ENCODE results near the gene CD22.

The CD22 gene

GRCh38 chr19:35383536-35383935 is 54.5 kb downstream of the CD22 start:
- Histone ChIP-seq H3K27me3 (ENCODE audit: insufficient read depth, low read length) (no peaks in the 10 kb centered on the region), H3K18ac (ENCODE audit: low read length) (no peak overlapping the region), H2BK12ac (ENCODE audit: low read length) (no peak overlapping the region), H3K23ac (ENCODE audit: low read length) (no peak overlapping the region), H3K4me3 (ENCODE audit: low read depth, low read length) (no peak overlapping the region), H4K8ac (ENCODE audit: low read depth, low read length) (no peak overlapping the region), H2AFZ (ENCODE audit: insufficient read depth, low read length, poor library complexity) (no peak overlapping the region), H2BK5ac (ENCODE audit: low read depth, low read length, poor library complexity) (no peak overlapping the region), H3K14ac (ENCODE audit: low read length) (no peak overlapping the region), H3K36me3 (ENCODE audit: control insufficient read depth in 1 of 2, insufficient read depth in 2 of 2, low read length in 2 of 2) (no peaks in the 10 kb centered on the region), H3K27ac (ENCODE audit: low read depth, low read length) (no peak overlapping the region), H3K4me1 (ENCODE audit: control insufficient read depth in 1 of 2, insufficient read depth in 2 of 2, low read length in 2 of 2) (no peaks in the 10 kb centered on the region), H2BK120ac (ENCODE audit: insufficient read depth, low read length, poor library complexity) (no peak overlapping the region), H3K79me1 (ENCODE audit: low read length) (no peaks in the 10 kb centered on the region), H3K9me3 (ENCODE audit: insufficient read depth, low read depth, low read length) (peaks cover 12% of the 10 kb centered on the region), H3K9ac (ENCODE audit: low read length) (no peak overlapping the region), H3K4me2 (ENCODE audit: low read length) (no peak overlapping the region), H3K79me2 (ENCODE audit: control insufficient read depth, insufficient read depth, low read length, poor library complexity) (no peaks in the 10 kb centered on the region), H4K91ac (ENCODE audit: low read depth, low read length) (no peak overlapping the region), H4K12ac (ENCODE audit: low read depth, low read length) (no peak overlapping the region), H2AK5ac (ENCODE audit: low read length) (no peak overlapping the region), H3K4ac (ENCODE audit: low read depth, low read length) (no peak overlapping the region)
- WGBS (ENCODE audit: extremely low coverage, insufficient coverage, insufficient read length) = no CpG with 5 or more reads among the region's 2 CpGs
- DNase-seq = peak in 1 of 2 donors; percentile 41

DNA sequence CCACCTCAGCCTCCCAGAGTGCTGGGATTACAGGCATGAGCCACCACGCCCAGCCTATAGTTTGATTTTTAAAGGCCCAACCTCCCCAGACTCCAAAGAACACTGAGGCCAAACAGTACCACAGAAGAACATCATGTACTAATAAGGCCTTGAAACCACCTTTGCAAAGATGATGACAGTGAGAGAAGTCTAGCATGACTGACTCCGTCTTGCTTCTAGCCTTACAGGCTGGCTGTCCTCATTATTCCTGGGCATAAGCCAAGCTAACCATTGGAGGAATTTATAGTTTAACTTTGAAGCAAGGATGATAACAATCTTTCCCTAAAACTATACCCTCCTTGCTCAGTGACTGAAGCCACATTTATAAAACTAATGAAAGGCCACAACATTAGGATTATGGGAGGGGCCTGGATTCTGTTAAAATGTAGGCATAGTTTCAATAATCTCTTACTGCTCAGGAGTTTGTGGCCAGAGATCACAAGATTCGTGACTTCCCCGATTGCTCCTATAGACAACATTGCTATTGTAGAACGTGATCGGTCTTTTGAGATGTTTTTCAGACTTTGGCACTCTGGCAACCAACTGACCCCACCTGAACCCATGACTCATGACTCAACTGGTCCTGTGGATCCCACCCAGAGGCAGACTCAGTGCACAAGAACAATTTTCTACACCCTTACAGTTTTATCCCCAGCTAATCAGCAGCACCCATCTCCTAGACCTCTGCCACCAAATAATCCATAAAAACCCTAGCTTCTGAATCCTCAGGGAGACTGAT is 59.5 kb downstream of the CD22 start:
- Histone ChIP-seq H4K8ac (ENCODE audit: low read depth, low read length) (no peak overlapping the region), H3K27ac (ENCODE audit: low read depth, low read length) (no peak overlapping the region), H3K36me3 (ENCODE audit: control insufficient read depth in 1 of 2, insufficient read depth in 2 of 2, low read length in 2 of 2) (no peaks in the 10 kb centered on the region), H2AK5ac (ENCODE audit: low read length) (no peak overlapping the region), H4K91ac (ENCODE audit: low read depth, low read length) (no peak overlapping the region), H3K18ac (ENCODE audit: low read length) (no peak overlapping the region), H2BK5ac (ENCODE audit: low read depth, low read length, poor library complexity) (no peak overlapping the region), H3K9ac (ENCODE audit: low read length) (no peak overlapping the region), H3K4me3 (ENCODE audit: low read depth, low read length) (no peak overlapping the region), H3K14ac (ENCODE audit: low read length) (no peak overlapping the region), H4K12ac (ENCODE audit: low read depth, low read length) (no peak overlapping the region), H3K4ac (ENCODE audit: low read depth, low read length) (no peak overlapping the region), H2AFZ (ENCODE audit: insufficient read depth, low read length, poor library complexity) (no peak overlapping the region), H2BK120ac (ENCODE audit: insufficient read depth, low read length, poor library complexity) (no peak overlapping the region), H3K79me2 (ENCODE audit: control insufficient read depth, insufficient read depth, low read length, poor library complexity) (no peaks in the 10 kb centered on the region), H3K9me3 (ENCODE audit: insufficient read depth, low read depth, low read length) (peaks cover 10% of the 10 kb centered on the region), H3K4me1 (ENCODE audit: control insufficient read depth in 1 of 2, insufficient read depth in 2 of 2, low read length in 2 of 2) (no peaks in the 10 kb centered on the region), H3K4me2 (ENCODE audit: low read length) (no peak overlapping the region), H2BK12ac (ENCODE audit: low read length) (no peak overlapping the region), H3K27me3 (ENCODE audit: insufficient read depth, low read length) (no peaks in the 10 kb centered on the region), H3K79me1 (ENCODE audit: low read length) (no peaks in the 10 kb centered on the region), H3K23ac (ENCODE audit: low read length) (no peak overlapping the region)
- no CpG with 5 or more reads among the region's 6 CpGs for WGBS (ENCODE audit: extremely low coverage, insufficient coverage, insufficient read length)
- no peak for DNase-seq

- Histone ChIP-seq H3K23ac (ENCODE audit: low read length) (no peak overlapping the region), H3K79me2 (ENCODE audit: control insufficient read depth, insufficient read depth, low read length, poor library complexity) (no peaks in the 10 kb centered on the region), H3K9me3 (ENCODE audit: insufficient read depth, low read depth, low read length) (peaks cover 8% of the 10 kb centered on the region), H3K27ac (ENCODE audit: low read depth, low read length) (no peak overlapping the region), H2BK5ac (ENCODE audit: low read depth, low read length, poor library complexity) (no peak overlapping the region), H3K4ac (ENCODE audit: low read depth, low read length) (no peak overlapping the region), H2BK120ac (ENCODE audit: insufficient read depth, low read length, poor library complexity) (no peak overlapping the region), H2AFZ (ENCODE audit: insufficient read depth, low read length, poor library complexity) (no peak overlapping the region), H3K27me3 (ENCODE audit: insufficient read depth, low read length) (no peaks in the 10 kb centered on the region), H4K8ac (ENCODE audit: low read depth, low read length) (no peak overlapping the region), H2AK5ac (ENCODE audit: low read length) (no peak overlapping the region), H2BK12ac (ENCODE audit: low read length) (no peak overlapping the region), H4K91ac (ENCODE audit: low read depth, low read length) (no peak overlapping the region), H3K4me2 (ENCODE audit: low read length) (no peak overlapping the region), H3K4me1 (ENCODE audit: control insufficient read depth in 1 of 2, insufficient read depth in 2 of 2, low read length in 2 of 2) (no peaks in the 10 kb centered on the region), H4K12ac (ENCODE audit: low read depth, low read length) (no peak overlapping the region), H3K18ac (ENCODE audit: low read length) (no peak overlapping the region), H3K14ac (ENCODE audit: low read length) (no peak overlapping the region), H3K79me1 (ENCODE audit: low read length) (no peaks in the 10 kb centered on the region), H3K9ac (ENCODE audit: low read length) (no peak overlapping the region), H3K4me3 (ENCODE audit: low read depth, low read length) (no peak overlapping the region), H3K36me3 (ENCODE audit: control insufficient read depth in 1 of 2, insufficient read depth in 2 of 2, low read length in 2 of 2) (no peaks in the 10 kb centered on the region)
- WGBS (ENCODE audit: extremely low coverage, insufficient coverage, insufficient read length) = no CpG with 5 or more reads among the region's 6 CpGs
- DNase-seq = no peak
These were observed 60.3 kb downstream of the CD22 start for GRCh38 chr19:35389192-35389861.

DNA sequence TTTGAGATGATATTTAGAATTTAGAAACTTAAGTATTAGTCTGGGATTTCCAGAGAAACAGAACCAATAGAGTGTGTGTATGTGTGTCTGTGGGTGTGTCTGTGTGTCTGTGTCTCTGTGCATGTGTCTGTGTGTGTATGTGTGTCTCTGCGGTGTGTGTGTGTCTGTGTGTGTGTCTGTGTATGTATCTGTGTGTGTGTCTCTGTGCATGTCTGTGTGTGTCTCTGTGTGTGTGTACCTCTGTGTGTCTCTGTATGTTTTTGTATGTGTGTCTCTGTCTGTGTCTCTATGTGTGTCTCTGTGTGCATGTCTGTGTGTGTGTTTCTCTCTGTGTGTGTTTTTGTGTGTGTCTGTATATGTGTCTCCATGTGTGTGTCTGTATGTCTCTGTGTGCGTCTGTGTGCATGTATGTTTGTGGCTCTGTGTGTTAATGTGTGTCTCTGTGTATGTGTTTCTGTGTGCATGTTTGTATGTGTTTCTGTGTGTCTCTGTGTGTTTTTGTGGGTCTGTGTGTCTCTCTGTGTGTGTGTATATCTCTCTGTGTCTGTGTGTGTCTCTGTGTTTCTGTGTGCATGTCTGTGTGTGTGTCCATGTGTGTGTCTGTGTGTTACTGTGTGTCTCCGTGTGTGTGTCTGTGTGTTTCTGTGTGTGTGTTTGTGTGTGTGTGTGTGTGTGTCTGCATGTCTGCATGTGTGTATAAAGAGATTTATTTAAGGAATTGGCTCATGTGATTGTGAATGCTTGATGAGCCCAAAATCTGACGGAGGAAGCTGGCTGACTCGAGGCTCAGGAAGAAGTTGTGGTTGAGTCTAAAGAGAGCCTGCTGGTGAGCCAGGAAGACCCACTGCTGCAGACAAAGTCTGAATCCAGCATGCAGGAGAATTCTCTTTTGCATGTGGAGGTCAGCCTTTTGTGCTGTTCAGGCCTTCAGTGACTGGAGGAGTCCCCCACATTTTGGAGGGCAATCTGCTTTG is 64.0 kb downstream of the CD22 start:
- Histone ChIP-seq H3K36me3 (ENCODE audit: control insufficient read depth in 1 of 2, insufficient read depth in 2 of 2, low read length in 2 of 2) (no peaks in the 10 kb centered on the region), H2BK12ac (ENCODE audit: low read length) (no peak overlapping the region), H3K4me1 (ENCODE audit: control insufficient read depth in 1 of 2, insufficient read depth in 2 of 2, low read length in 2 of 2) (no peaks in the 10 kb centered on the region), H3K4me3 (ENCODE audit: low read depth, low read length) (peak overlapping the region; percentile 49), H2AFZ (ENCODE audit: insufficient read depth, low read length, poor library complexity) (no peak overlapping the region), H3K27me3 (ENCODE audit: insufficient read depth, low read length) (no peaks in the 10 kb centered on the region), H3K27ac (ENCODE audit: low read depth, low read length) (no peak overlapping the region), H4K8ac (ENCODE audit: low read depth, low read length) (no peak overlapping the region), H2BK120ac (ENCODE audit: insufficient read depth, low read length, poor library complexity) (no peak overlapping the region), H3K9me3 (ENCODE audit: insufficient read depth, low read depth, low read length) (peaks cover 6% of the 10 kb centered on the region), H3K4ac (ENCODE audit: low read depth, low read length) (no peak overlapping the region), H3K18ac (ENCODE audit: low read length) (no peak overlapping the region), H2AK5ac (ENCODE audit: low read length) (no peak overlapping the region), H2BK5ac (ENCODE audit: low read depth, low read length, poor library complexity) (no peak overlapping the region), H4K12ac (ENCODE audit: low read depth, low read length) (no peak overlapping the region), H3K4me2 (ENCODE audit: low read length) (no peak overlapping the region), H3K79me2 (ENCODE audit: control insufficient read depth, insufficient read depth, low read length, poor library complexity) (no peaks in the 10 kb centered on the region), H3K14ac (ENCODE audit: low read length) (no peak overlapping the region), H3K23ac (ENCODE audit: low read length) (peak overlapping the region; percentile 98), H4K91ac (ENCODE audit: low read depth, low read length) (no peak overlapping the region), H3K79me1 (ENCODE audit: low read length) (no peaks in the 10 kb centered on the region), H3K9ac (ENCODE audit: low read length) (peak overlapping the region; percentile 52)
- WGBS (ENCODE audit: extremely low coverage, insufficient coverage, insufficient read length) = no CpG with 5 or more reads among the region's 5 CpGs
- no peak for DNase-seq
